Spleen (tissue), 7 donors: Measurements from ENCODE around the gene RBM20.

Source experiments
- CTCF ChIP-seq, 11 experiments: fragments of 200-600 bp in 7 of 11; fragments of 450-650 bp in 4 of 11; sonication (generic) in 4 of 11; IDR thresholded peaks in 8 of 11; conservative IDR thresholded peaks in 3 of 11; 1 replicate in 7 of 11; 2 replicates in 4 of 11; pipeline versions ENCODE4 v1.4.0 to v1.8.0; 2016 to 2021; ENCODE audit warnings: antibody characterized with exemption in 11 of 11, inconsistent platforms in 4 of 11, mild to moderate bottlenecking in 1 of 11
- POLR2A ChIP-seq, 3 donors: fragments of 450-650 bp; IDR thresholded peaks; one replicate each; pipeline ENCODE4 v1.5.1; 2017; ENCODE audit warnings: antibody characterized with exemption in 3 of 3, mild to moderate bottlenecking in 1 of 3
- donor health status: DM: no; HTN: no; CAD: no; lungs with moderate emphysema.
- donor health status: DM: no; HTN: no; CAD: no.
- donor health status: DM: no; HTN: no; CAD: no.

GRCh38 chr10:110694263-110694662 is 50.1 kb downstream of the RBM20 start:
- TF ChIP-seq CTCF (IDR thresholded peaks at IDR 0.05 in 8 of 11, conservative IDR thresholded peaks at IDR 0.05 in 3 of 11), result no peak
- TF ChIP-seq POLR2A (IDR thresholded peaks at IDR 0.05), result no peak
